GM18520 (cell line): Measurements from ENCODE around the gene CYB561.

Experiments
- ATAC-seq: cut with Tn5 transposase; IDR thresholded peaks from one replicate; pipeline ENCODE4 v1.9.1; 2021; ENCODE audit not compliant: unreplicated experiment

CYB561 gene

DNA sequence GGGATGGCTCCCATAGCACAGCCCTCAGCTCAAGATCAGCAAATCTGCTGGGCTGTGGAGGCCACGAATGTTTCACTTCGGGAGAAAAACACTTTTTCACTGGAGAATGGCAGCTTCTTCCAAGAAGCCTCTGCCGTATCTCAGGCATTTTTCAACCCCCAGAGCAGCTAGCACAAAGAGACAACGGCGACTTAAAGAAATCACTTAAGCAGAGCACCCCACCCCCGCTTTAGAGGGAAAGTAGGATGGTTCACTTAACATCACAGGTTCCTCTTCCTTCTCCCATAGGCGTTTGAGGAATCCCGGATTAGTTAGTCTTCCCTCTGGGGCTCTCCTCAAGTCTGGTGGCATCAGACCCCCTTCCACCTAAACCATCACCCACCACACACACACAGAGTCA is 27.6 kb downstream of the CYB561 start:
- no peak for ATAC-seq

DNA sequence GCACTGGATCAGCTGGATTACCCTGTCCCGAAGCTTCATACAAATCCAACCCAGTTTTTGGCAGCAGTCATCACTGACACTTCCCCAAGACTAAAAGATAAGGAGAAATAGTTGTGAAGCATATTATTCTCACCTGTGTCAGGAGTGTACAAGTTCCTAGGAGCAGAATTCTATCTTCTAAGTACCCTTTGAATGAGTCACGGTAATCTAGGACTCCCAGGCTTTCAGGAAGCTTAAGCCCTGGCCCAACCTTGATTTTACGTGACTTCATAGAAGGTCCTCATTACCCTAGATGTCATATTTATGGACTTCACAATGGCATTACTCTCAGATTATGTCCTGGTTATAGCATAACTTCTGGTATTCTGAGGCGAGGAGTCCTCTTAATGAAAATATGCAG is 31.9 kb downstream of the CYB561 start:
- ATAC-seq: no peak

DNA sequence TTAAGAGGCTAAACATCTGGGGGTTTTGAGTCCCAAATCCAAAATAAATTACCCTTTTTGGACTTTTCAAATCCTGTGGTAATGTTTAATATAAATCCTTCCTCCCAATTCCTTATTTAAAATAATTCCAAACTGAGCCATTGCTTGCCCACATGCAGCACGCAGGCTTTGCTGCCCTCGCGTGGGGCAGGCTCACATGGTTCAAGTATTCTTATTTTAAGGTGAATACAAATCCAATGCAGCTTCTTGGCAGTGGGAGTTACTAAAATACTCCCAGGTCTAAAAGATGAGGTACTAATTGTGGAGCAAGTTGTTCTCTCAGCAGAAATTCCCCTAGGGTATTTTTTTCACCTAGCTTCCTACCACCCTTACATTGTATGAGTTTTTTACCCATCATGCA is 33.0 kb downstream of the CYB561 start:
- ATAC-seq: no peak

DNA sequence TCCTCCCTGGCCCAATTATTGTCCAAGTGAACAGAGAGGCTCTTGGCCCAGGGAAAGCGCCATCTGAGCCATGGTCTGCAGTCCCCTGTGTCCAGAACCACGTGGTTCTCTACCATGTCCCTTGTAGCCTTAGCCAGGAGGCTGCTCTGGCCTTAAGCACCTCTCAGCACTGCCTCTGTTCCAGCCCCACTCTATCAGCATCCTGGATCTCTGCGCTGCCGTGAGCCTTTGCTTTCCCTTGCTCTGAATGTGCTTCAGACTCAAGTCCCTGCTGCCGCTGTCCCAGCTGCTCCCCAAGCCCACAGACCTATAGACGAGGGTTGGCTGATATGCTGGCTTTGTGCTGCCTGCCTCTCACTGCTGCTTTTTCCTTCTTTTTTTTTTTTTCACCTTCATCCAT is 33.9 kb downstream of the CYB561 start:
- no peak for ATAC-seq

DNA sequence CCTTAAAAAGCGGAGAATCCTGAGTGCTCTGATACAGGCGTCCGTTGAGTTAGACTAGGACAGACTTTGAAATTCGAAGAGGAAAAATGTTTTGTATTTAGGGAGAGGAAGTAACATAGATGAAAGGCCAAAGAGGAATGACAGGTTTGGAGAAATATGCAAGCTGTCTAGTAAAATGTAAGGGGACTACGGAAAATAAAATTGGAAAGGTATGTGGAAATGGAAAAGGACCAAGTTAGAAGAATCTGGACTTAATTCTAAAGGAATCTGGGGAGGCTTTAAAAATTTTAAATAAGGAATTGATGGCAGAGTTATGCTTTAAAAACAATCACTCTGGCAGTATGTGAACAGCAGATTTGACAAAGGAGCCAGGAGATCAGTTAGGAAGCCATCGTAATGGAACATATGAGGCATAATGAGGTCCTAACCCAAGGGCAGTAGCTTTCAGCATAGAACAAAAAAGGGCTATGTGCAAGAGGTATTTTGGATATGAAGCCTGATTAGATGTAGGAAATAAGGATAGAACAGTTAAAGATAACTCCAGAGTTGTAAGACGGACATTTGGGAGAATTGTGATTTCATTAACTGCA is 38.3 kb downstream of the CYB561 start:
- no peak for ATAC-seq

DNA sequence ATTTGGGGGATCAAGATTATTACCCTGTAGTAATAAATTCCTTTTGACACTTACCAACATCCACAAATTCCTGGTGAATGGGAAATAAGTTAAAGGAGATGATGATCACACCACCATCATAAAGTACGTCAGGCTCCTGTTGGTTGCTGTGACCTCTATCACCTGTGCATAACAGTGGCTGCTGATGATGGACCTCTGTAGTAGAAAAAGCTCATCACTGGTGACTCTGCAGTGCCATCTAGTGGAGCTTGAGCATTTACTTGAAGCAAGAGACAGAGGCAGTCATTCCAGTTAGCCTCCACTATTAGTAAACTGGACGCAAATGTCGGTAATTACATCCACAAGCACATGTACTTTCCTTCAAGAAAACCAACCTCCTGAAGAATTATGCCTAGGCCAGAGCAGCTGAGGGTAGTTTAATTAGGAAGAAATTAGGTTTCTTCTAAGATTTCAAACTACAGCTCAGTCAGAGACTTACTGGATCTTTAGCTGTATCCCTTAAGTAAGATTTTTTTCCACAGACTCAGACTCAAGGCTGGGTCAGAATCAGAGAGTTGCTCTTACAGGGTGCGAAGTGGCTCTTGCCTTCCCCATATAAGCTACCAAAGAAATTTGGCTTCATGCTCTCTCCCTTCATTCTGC is 39.3 kb downstream of the CYB561 start:
- ATAC-seq: peak; percentile 76

DNA sequence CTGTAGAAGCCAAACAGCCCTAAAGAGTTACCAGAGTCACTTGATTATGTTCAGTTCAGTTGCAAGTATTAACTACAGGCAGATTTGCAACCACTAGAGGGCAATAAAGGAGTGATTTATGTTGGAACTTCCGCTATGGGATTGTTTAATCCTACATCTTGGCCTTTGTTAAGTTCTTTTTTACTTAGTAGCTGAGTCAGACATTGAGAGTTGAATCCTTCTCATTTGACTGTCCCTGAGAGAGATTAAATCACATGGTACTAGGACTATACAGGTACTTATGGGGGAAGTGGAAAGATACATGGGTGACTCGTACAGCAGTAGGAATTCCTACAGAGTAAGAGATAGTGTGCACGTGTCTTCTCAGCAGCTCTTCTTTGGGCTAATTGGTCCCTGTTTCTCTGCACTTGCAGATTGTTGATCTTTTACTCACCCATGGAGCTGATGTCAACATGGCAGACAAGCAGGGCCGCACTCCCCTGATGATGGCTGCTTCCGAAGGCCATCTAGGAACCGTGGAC is 40.3 kb downstream of the CYB561 start:
- ATAC-seq: peak; percentile 44

DNA sequence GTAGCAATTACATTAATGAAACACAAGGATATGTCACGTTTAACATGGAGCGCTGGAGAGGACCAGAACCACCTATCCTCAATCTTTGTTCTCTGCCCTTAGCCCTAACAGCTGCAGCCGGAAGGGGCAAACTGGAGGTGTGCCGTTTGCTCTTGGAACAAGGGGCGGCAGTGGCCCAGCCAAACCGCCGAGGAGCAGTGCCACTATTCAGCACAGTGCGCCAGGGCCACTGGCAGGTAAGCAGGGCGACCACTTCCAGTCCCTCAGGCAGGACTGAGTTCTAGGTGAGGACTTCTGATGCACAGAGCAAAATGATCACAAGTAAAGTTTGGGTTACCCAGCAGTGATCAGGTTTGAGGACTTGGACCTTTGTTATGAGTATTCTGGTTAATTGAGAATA is 41.1 kb downstream of the CYB561 start:
- ATAC-seq: no peak

DNA sequence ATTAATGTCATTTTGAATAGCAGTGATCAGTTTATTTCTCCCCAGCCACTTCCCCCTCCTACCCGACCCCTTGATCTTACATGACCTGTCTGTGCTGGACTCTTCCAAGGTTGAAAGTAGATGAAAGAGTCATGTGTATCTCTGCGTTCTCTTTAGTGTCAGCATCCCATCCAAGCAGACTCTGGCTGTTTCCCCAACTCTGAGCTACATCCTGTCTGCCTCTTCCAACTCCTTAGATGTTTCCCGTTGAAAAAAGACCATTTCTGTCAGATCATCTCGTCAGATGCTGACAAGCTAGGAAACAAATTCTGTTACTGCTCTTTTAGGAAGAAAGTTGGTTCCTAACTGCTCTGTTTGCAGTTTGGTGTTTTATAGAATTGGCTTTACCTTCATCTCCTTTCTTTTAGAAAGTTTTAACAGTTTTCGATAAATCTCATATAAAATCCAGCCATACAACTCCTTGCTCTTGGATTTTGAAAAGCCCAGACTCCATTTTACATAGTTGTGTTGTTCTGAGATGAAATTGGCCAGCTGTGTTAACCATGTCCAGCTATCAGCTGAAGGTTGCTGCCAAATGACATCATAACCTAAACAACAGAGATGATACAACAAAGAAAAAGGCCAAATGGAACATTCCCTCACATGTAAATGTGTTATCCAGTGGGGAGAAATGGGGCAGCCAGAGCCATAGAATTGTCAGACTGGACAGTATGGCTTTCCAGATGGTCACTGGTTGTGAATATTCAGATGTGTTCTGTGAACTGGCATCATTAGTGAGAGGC is 43.5 kb downstream of the CYB561 start:
- ATAC-seq: no peak

DNA sequence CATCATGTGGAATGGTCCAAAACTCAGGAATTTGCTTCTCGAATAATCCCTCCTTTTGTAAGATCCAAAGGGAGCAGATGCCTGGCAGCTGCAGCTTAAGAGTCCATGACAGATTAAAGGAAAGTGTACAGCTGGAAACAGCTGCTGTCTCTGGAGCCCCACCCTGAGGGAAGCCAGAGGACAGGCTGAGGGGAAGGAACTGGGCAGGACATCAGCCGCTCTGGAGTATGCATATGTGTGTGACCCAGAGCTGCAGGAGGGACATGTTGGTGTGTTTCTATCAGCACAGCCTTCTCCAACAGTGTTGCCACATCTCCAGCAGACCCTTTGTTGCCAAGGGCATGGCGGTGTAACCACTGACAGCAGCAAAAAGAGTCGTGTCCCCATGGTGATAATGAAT is 46.2 kb downstream of the CYB561 start:
- ATAC-seq: no peak

DNA sequence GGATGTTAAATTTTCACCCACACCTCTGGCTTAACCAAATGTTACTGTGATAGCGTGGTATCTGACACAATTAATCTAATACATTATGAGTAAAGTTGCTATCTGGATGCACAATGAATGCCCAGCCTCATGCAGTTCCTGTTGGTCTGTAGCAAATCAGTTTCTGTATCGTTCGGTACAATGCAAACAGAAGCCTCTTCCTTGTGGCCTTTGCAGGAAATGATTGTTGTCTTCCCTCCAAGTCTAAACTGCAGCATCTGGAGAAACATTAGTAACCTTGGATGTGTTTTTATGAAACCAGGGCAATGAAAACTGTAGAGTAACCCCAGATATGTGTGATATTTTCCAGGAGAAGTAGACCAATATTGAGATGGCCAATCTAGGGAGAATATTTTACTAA is 46.8 kb downstream of the CYB561 start:
- no peak for ATAC-seq

DNA sequence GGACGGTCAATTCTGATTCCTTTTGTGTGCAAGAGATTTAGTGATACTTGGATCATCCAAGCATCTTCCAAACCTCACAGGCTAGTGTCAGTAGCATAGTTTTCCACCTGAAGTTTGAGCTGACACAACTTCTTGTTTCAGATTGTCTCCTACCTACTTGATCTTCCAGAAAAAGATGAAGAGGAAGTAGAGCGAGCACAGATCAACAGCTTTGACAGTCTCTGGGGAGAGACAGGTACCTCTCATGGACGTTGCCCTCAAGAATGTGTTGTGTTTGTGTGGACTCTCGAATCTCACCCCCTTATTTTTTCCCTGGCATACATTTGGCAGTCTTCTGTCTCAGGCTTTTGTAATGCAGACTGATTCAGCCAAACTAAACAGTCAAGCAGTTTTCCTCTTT is 47.4 kb downstream of the CYB561 start:
- no peak for ATAC-seq

DNA sequence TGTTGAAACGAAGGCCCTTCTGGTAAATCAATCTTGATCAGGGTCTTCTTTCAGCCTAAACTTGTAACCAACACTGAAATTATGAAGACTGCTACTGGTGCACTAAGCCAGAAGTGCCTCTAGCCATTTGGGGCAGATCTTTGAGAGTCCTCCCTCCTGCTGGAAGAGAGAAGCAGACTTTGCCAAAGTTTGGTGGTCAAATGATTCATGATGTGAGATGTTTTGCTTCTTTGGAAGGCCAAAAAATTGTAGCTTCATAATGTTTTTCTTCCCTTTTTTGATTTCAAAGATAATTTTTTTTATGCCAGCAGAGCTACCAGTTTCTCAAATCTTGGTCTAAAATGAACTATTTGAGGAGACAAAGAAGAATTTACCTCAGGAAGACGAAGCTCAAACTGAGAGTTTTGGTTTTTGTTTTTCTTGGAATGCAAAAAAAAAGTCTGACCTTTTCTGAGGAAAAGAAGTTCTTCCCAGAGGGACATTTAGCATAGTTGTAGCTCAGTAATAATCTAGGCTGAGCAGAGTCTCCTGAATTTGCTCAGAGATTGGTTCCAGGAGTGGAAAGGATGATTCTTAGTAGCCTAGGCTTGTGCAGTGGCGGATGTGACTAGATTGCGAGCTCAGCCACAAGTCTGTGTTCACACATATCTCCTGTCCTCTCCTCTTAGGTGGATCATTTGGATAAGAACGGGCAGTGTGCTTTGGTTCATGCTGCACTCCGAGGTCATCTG is 50.9 kb downstream of the CYB561 start:
- ATAC-seq: no peak

DNA sequence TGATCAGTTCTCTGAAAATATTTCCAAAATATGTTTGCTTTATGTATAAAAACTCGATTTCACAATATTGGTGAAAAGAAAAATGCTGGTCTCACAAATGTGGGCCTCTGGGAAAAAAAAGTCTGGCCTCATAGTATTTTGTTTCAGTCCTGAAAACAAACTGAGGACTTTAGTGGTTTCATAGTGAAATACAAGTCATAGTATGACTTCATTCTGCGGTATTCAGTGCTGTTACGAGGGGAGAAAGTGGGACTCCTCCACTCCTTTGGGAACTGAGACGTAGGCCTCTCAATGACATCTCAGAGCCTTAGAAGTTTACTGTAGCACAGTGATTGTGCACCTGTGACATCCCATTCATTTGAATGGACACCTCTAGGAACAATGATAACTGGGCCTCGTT is 56.0 kb downstream of the CYB561 start:
- ATAC-seq: no peak

DNA sequence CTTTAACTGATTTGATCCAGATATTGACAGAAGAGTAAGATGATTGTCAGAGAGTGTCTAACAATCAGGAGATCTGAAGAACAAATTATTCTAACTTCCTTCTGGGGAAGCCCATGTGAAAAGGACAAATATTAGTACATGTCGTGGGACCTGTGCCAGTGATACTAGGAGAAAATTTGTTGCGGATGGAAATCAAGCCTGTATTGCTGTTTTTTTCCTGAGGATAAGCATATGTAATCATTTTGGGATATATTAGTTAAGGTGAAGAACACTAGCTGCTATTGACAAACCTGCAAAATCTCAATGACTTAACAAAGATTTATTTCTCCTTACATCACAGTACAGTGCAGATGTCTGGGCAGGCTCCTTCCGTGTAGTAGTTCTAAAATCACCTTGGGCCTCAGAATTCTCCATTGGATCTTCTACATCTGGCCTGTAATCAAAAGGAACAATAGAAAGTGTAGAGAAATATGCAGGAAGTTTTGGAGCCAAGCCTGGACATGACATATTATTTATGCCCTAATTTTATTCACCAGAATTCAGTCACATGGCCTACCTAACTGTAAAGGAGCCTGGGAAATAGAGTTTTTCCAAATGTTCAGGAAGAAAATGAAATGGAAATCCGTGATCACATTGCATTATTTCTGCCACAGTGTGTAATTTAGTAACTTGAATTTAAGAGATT is 58.3 kb downstream of the CYB561 start:
- ATAC-seq: no peak

DNA sequence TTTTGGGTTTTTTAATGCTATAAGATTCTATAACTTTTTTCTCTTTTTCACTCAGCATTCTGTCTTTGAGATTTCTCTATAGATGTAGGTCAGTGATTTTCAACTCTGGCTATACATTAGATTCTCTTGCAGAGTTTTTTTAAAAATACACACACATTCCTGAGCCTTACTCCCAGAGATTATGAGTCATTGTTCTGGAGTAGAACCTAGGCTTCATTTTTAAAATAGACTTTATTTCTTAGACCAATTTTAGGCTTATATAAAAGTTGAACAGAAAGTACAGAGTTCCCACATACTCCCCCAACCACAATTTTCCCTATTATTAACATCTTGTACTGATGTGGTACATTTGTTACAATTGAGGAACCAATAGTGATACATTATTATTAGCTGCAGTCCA is 63.3 kb downstream of the CYB561 start:
- no peak for ATAC-seq
